Testis (tissue), 3 donors: ENCODE measurements around the gene KRTAP2-3. TPM values are rescaled to one million over a fixed set of nuclear protein-coding genes. Genes with fewer than 3 reads are reported as not detected.
"Not testable (repeated sequence)": the region's sequence is repeated elsewhere in the genome, so short reads cannot be mapped to it uniquely, and the experiment has no call there.

ENCODE experiments used
- DNase-seq: peaks from one replicate; pipeline ENCODE4 v3.0.0-alpha.2; 2019
- H3K27ac ChIP-seq, 2 donors: fragments of 200-600 bp; sonication (generic); one replicate each; pipeline ENCODE4 v1.5.1; 2019
- H3K27me3 ChIP-seq: fragments of 200-600 bp; sonication (generic); one replicate; pipeline ENCODE4 v1.5.1; 2019
- H3K36me3 ChIP-seq: fragments of 200-600 bp; sonication (generic); one replicate; pipeline ENCODE4 v1.5.1; 2017; ENCODE audit warnings: low read depth; ENCODE audit errors: missing control alignments
- H3K4me1 ChIP-seq: fragments of 200-600 bp; sonication (generic); one replicate; pipeline ENCODE4 v1.5.1; 2019
- H3K4me3 ChIP-seq, 2 donors: fragments of 200-600 bp; sonication (generic); one replicate each; pipeline ENCODE4 v1.5.1; 2017 to 2019
- H3K9me3 ChIP-seq: fragments of 200-600 bp; sonication (generic); one replicate; pipeline ENCODE4 v1.5.1; 2017
- CTCF ChIP-seq, 3 experiments: fragments of 450-650 bp in 2 of 3; fragments of 200-600 bp in 1 of 3; sonication (generic) in 1 of 3; IDR thresholded peaks; one replicate each; pipeline ENCODE4 v1.5.1; 2016 to 2019; ENCODE audit warnings: antibody characterized with exemption in 3 of 3, mild to moderate bottlenecking in 2 of 3, moderate library complexity in 1 of 3
- POLR2A ChIP-seq: fragments of 450-650 bp; IDR thresholded peaks from one replicate; pipeline ENCODE4 v1.6.1; 2017; ENCODE audit warnings: antibody characterized with exemption, mild to moderate bottlenecking, moderate library complexity
- WGBS, 2 donors: methylation state at CpG; one replicate each; pipeline ENCODE4 v1.1.5; 2018; 5-methylcytosine and 5-hydroxymethylcytosine counted together
- intact Hi-C: fragments of 100-400 bp; cut with DNase I; formaldehyde crosslinking; loops from one replicate; pipeline ENCODE4 v1.15.1; 2023; ENCODE audit warnings: low total_unique reads
- polyA plus RNA-seq: library from polyadenylated mRNA; stranded (reverse); fragments of 350-450 nt; fragmentation: Illumina TruSeq; extraction: RNeasy Lipid Tissue Mini Kit (QIAGEN cat#74804); gene quantifications from one replicate; pipeline ENCODE4 v1.2.3, GENCODE V29; 2014; ENCODE audit warnings: low read depth, low replicate concordance; ENCODE audit not compliant: insufficient read depth
- total RNA-seq, 2 donors: library from RNA; depleted of rRNA; stranded (reverse); fragments of >200 nt; gene quantifications; one replicate each; pipeline ENCODE4 v1.2.3, GENCODE V29; 2016

KRTAP2-3 gene
- total and polyA plus RNA-seq, 3 donors from 2014 or later, result not detected

- H3K36me3 ChIP-seq, intact Hi-C loops, H3K27me3 ChIP-seq, H3K9me3 ChIP-seq, H3K4me3 ChIP-seq, H3K4me1 ChIP-seq, DNase-seq, H3K27ac ChIP-seq: not testable (repeated sequence)
- WGBS, 2 donors, result 76 to 78% methylated on average over 2 of the region's 2 CpGs
Measured at GRCh38 chr17:41083427-41083826, 23.5 kb upstream of the KRTAP2-3 start.

GRCh38 chr17:41082626-41083025, 22.7 kb upstream of the KRTAP2-3 start:
- Histone ChIP-seq H3K4me3 (no peak overlapping the region), H3K4me1 (no peaks in the 10 kb centered on the region), H3K27ac (no peak overlapping the region), H3K9me3 (no peaks in the 10 kb centered on the region), H3K27me3 (no peaks in the 10 kb centered on the region), H3K36me3 (no peaks in the 10 kb centered on the region)
- no peak for DNase-seq
- TF ChIP-seq CTCF (IDR thresholded peaks at IDR 0.05), result no peak
- TF ChIP-seq POLR2A, result no peak
- WGBS, 2 donors, result 49 to 61% methylated on average over 4 of the region's 4 CpGs
- intact Hi-C loops, result no loop called here

- Histone ChIP-seq H3K27me3 (no peaks in the 10 kb centered on the region), H3K36me3 (no peaks in the 10 kb centered on the region), H3K27ac (no peak overlapping the region), H3K4me3 (no peak overlapping the region), H3K4me1 (no peaks in the 10 kb centered on the region), H3K9me3 (no peaks in the 10 kb centered on the region)
- DNase-seq, result no peak
- TF ChIP-seq CTCF (IDR thresholded peaks at IDR 0.05) (no peak), POLR2A (no peak)
- intact Hi-C loops, result no loop called here
Measured at GRCh38 chr17:41076788-41077187, 16.9 kb upstream of the KRTAP2-3 start.

GRCh38 chr17:41073676-41074075, 13.8 kb upstream of the KRTAP2-3 start:
- H3K4me3 ChIP-seq, result no peak overlapping the region
- TF ChIP-seq POLR2A (no peak), CTCF (IDR thresholded peaks at IDR 0.05) (no peak)
- H3K27ac ChIP-seq, result no peak overlapping the region
- intact Hi-C loops, result no loop called here
- no peak for DNase-seq
- no peaks in the 10 kb centered on the region for H3K36me3 ChIP-seq
- H3K9me3 ChIP-seq, result no peaks in the 10 kb centered on the region
- WGBS, 2 donors, result 93 to 94% methylated on average over 2 of the region's 2 CpGs
- H3K27me3 ChIP-seq, result no peaks in the 10 kb centered on the region
- no peaks in the 10 kb centered on the region for H3K4me1 ChIP-seq

GRCh38 chr17:41071606-41072360, 11.9 kb upstream of the KRTAP2-3 start:
- Histone ChIP-seq H3K4me3 (no peak overlapping the region), H3K27ac (no peak overlapping the region), H3K27me3 (no peaks in the 10 kb centered on the region), H3K4me1 (no peaks in the 10 kb centered on the region), H3K9me3 (no peaks in the 10 kb centered on the region), H3K36me3 (no peaks in the 10 kb centered on the region)
- DNase-seq, result no peak
- WGBS, 2 donors, result 76 to 98% methylated on average over 5 of the region's 5 CpGs
- TF ChIP-seq POLR2A, result no peak
- TF ChIP-seq CTCF (IDR thresholded peaks at IDR 0.05), result no peak
- intact Hi-C loops, result no loop called here
